Measurements from ENCODE around the gene SMIM21. TPM values are rescaled to one million over a fixed set of nuclear protein-coding genes. Genes with fewer than 3 reads are reported as not detected.

Gene SMIM21
- total RNA-seq, 4 donors from 2014 or later = not detected

GRCh38 chr18:75471850-75472249, 44.3 kb upstream of the SMIM21 start:
- intact Hi-C loops (cut with DNase I; ENCODE audit: low total_unique reads) = no loop called here
- no peak for DNase-seq (ENCODE audit: low spot score in 2 of 2)
- TF ChIP-seq POLR2A (IDR thresholded peaks at IDR 0.05) (no peak), CTCF (IDR thresholded peaks at IDR 0.05) (no peak)
- WGBS, 2 donors = 84 to 92% methylated on average over 9 of the region's 9 CpGs
- no peak overlapping the region for H3K4me3 ChIP-seq (ENCODE audit: low read depth, poor library complexity, severe bottlenecking)

- no peak for TF ChIP-seq POLR2A (IDR thresholded peaks at IDR 0.05)
- no peak for TF ChIP-seq CTCF (IDR thresholded peaks at IDR 0.05)
- H3K4me3 ChIP-seq (ENCODE audit: low read depth, poor library complexity, severe bottlenecking) = no peak overlapping the region
- intact Hi-C loops (cut with DNase I; ENCODE audit: low total_unique reads) = no loop called here
- DNase-seq (ENCODE audit: low spot score in 2 of 2) = no peak
- 53 to 59% methylated on average over 5 of the region's 5 CpGs for WGBS, 2 donors
These were observed 40.3 kb upstream of the SMIM21 start for GRCh38 chr18:75467851-75468250.

- 79 to 87% methylated on average over 12 of the region's 12 CpGs for WGBS, 2 donors
- intact Hi-C loops (cut with DNase I; ENCODE audit: low total_unique reads) = no loop called here
- no peak for TF ChIP-seq CTCF (IDR thresholded peaks at IDR 0.05)
- TF ChIP-seq POLR2A (IDR thresholded peaks at IDR 0.05) = no peak
- no peak for DNase-seq (ENCODE audit: low spot score in 2 of 2)
- no peak overlapping the region for H3K4me3 ChIP-seq (ENCODE audit: low read depth, poor library complexity, severe bottlenecking)
These were observed 39.8 kb upstream of the SMIM21 start for GRCh38 chr18:75467281-75467795.

- intact Hi-C loops (cut with DNase I; ENCODE audit: low total_unique reads) = no loop called here
- TF ChIP-seq POLR2A (IDR thresholded peaks at IDR 0.05) = no peak
- TF ChIP-seq CTCF (IDR thresholded peaks at IDR 0.05) = no peak
- DNase-seq (ENCODE audit: low spot score in 2 of 2) = no peak
- H3K4me3 ChIP-seq (ENCODE audit: low read depth, poor library complexity, severe bottlenecking) = no peak overlapping the region
- WGBS, 2 donors = 95 to 97% methylated on average over 13 of the region's 13 CpGs
These were observed 36.9 kb upstream of the SMIM21 start for GRCh38 chr18:75464356-75464755.

GRCh38 chr18:75462178-75462832, 34.8 kb upstream of the SMIM21 start:
- intact Hi-C loops (cut with DNase I; ENCODE audit: low total_unique reads) = no loop called here

More at GRCh38 chr18:75462178-75462832, 34.8 kb upstream of the SMIM21 start:
- WGBS, 2 donors = 85 to 86% methylated on average over 10 of the region's 10 CpGs
- DNase-seq (ENCODE audit: low spot score in 2 of 2) = no peak
- no peak overlapping the region for H3K4me3 ChIP-seq (ENCODE audit: low read depth, poor library complexity, severe bottlenecking)
- no peak for TF ChIP-seq CTCF (IDR thresholded peaks at IDR 0.05)
- no peak for TF ChIP-seq POLR2A (IDR thresholded peaks at IDR 0.05)

Data from lower leg skin (tissue), 4 donors.